ENCODE data around the gene SLC22A23. TPM values are rescaled to one million over a fixed set of nuclear protein-coding genes. Genes with fewer than 3 reads are reported as not detected.
"Not testable (repeated sequence)": the region's sequence is repeated elsewhere in the genome, so short reads cannot be mapped to it uniquely, and the experiment has no call there.

Gene SLC22A23
- total RNA-seq, 4 donors from 2014 or later: 6.6 to 25.0 (median 14.6) TPM

GRCh38 chr6:3389390-3390167, 67.3 kb downstream of the SLC22A23 start:
- ATAC-seq: peak; percentile 5 to 52
- Histone ChIP-seq H3K27me3 (no peaks in the 10 kb centered on the region), H3K36me3 (no peaks in the 10 kb centered on the region), H3K9me3 (no peaks in the 10 kb centered on the region), H3K27ac (peak overlapping the region in 3 of 4 donors; percentile 27 to 36 (median 34)), H3K4me3 (no peak overlapping the region), H3K4me1 (peaks cover 14 to 15% of the 10 kb centered on the region in 2 donors)
- TF ChIP-seq CTCF (IDR thresholded peaks at IDR 0.05 in 4 of 5, conservative IDR thresholded peaks at IDR 0.05 in 1 of 5) (no peak), POLR2A (IDR thresholded peaks at IDR 0.05) (no peak)
- in situ Hi-C loops (cut with MboI; ENCODE audit: low sequenced_read_pairs in 4 of 4) (no loop called here), intact Hi-C loops (cut with DNase I; ENCODE audit: low total_unique reads) (no loop called here)
- peak in 1 of 2 donors; percentile 50 for DNase-seq

GRCh38 chr6:3388786-3389185, 68.1 kb downstream of the SLC22A23 start:
- no peak overlapping the region for H3K27ac ChIP-seq
- TF ChIP-seq POLR2A (IDR thresholded peaks at IDR 0.05): no peak
- no peak for TF ChIP-seq CTCF (IDR thresholded peaks at IDR 0.05 in 4 of 5, conservative IDR thresholded peaks at IDR 0.05 in 1 of 5)
- intact Hi-C loops (cut with DNase I; ENCODE audit: low total_unique reads): no loop called here
- H3K36me3 ChIP-seq: no peaks in the 10 kb centered on the region
- H3K4me1 ChIP-seq: peaks cover 14 to 15% of the 10 kb centered on the region in 2 donors
- in situ Hi-C loops (cut with MboI; ENCODE audit: low sequenced_read_pairs in 4 of 4): no loop called here
- H3K9me3 ChIP-seq: no peaks in the 10 kb centered on the region
- no peak overlapping the region for H3K4me3 ChIP-seq
- no peaks in the 10 kb centered on the region for H3K27me3 ChIP-seq
- DNase-seq: no peak
- ATAC-seq: no peak

- in situ Hi-C loops (cut with MboI; ENCODE audit: low sequenced_read_pairs in 4 of 4) (no loop called here), intact Hi-C loops (cut with DNase I; ENCODE audit: low total_unique reads) (no loop called here)
- TF ChIP-seq POLR2A (IDR thresholded peaks at IDR 0.05) (no peak), CTCF (IDR thresholded peaks at IDR 0.05 in 4 of 5, conservative IDR thresholded peaks at IDR 0.05 in 1 of 5) (no peak)
Observed at GRCh38 chr6:3386374-3386857, 70.4 kb downstream of the SLC22A23 start.

GRCh38 chr6:3385660-3386151, 71.1 kb downstream of the SLC22A23 start:
- in situ Hi-C loops (cut with MboI; ENCODE audit: low sequenced_read_pairs in 4 of 4) (no loop called here), intact Hi-C loops (cut with DNase I; ENCODE audit: low total_unique reads) (no loop called here)
- DNase-seq (peak; percentile 57), ATAC-seq (peak; percentile 73 to 85)
- Histone ChIP-seq H3K27me3 (no peaks in the 10 kb centered on the region), H3K36me3 (no peaks in the 10 kb centered on the region), H3K27ac (peak overlapping the region; percentile 34 to 52 (median 42)), H3K9me3 (no peaks in the 10 kb centered on the region), H3K4me1 (peaks cover 15 to 19% of the 10 kb centered on the region in 2 donors), H3K4me3 (no peak overlapping the region)
- no peak for TF ChIP-seq POLR2A (IDR thresholded peaks at IDR 0.05)
- no peak for TF ChIP-seq CTCF (IDR thresholded peaks at IDR 0.05 in 4 of 5, conservative IDR thresholded peaks at IDR 0.05 in 1 of 5)

More at GRCh38 chr6:3386374-3386857, 70.4 kb downstream of the SLC22A23 start:
- no peak for ATAC-seq
- DNase-seq: no peak
- Histone ChIP-seq H3K4me1 (peaks cover 15 to 19% of the 10 kb centered on the region in 2 donors), H3K27me3 (no peaks in the 10 kb centered on the region), H3K36me3 (no peaks in the 10 kb centered on the region), H3K9me3 (no peaks in the 10 kb centered on the region), H3K27ac (peak overlapping the region in 3 of 4 donors; percentile 34 to 52 (median 41)), H3K4me3 (no peak overlapping the region)

- intact Hi-C loops (cut with DNase I; ENCODE audit: low total_unique reads); H3K27me3 ChIP-seq; DNase-seq; in situ Hi-C loops (cut with MboI; ENCODE audit: low sequenced_read_pairs in 4 of 4); H3K9me3 ChIP-seq; ATAC-seq; H3K36me3 ChIP-seq; H3K4me3 ChIP-seq: not testable (repeated sequence)
- Histone ChIP-seq H3K4me1 (peaks cover 15 to 19% of the 10 kb centered on the region in 2 donors), H3K27ac (peak overlapping the region in 2 of 4 donors; percentile 34 to 41)
Observed at GRCh38 chr6:3385181-3385580, 71.7 kb downstream of the SLC22A23 start.

Measured in gastrocnemius medialis (tissue), 4 donors.